ENCODE data around the gene FCRLB. TPM values are rescaled to one million over a fixed set of nuclear protein-coding genes. Genes with fewer than 3 reads are reported as not detected.

The FCRLB gene
- polyA plus RNA-seq, 1 experiment: 2.6 TPM

- Histone ChIP-seq H3K4me3 (ENCODE audit: low read depth, low read length) (no peak overlapping the region), H3K36me3 (ENCODE audit: control insufficient read depth, insufficient read depth, low read length) (no peaks in the 10 kb centered on the region), H3K27me3 (ENCODE audit: control insufficient read depth, insufficient read depth, low read length) (no peaks in the 10 kb centered on the region)
- CTCF ChIA-PET: interaction anchor here (3.0 kb wide), 1 partner anchor 9 kb away, joined by 16 read pairs; no protein-coding TSS in a partner anchor
- TF ChIP-seq CTCF (IDR thresholded peaks at IDR 0.05; ENCODE audit: insufficient read depth, low read depth, low read length): no peak
- DNase-seq (ENCODE audit: low read depth): no peak
- POLR2A ChIA-PET: no interaction called here
Observed at GRCh38 chr1:161747801-161748200, 26.5 kb downstream of the FCRLB start.

- Histone ChIP-seq H3K4me3 (ENCODE audit: low read depth, low read length) (peak within 1 kb of the TSS; percentile 97), H3K27me3 (ENCODE audit: control insufficient read depth, insufficient read depth, low read length) (no peaks in the 10 kb centered on the region), H3K36me3 (ENCODE audit: control insufficient read depth, insufficient read depth, low read length) (peaks cover 4% of the 10 kb centered on the region)
- TF ChIP-seq CTCF (IDR thresholded peaks at IDR 0.05; ENCODE audit: insufficient read depth, low read depth, low read length): peak; percentile 33
- POLR2A ChIA-PET: interaction anchor here (0.6 kb wide), 1 partner anchor 9 kb away, joined by 3 read pairs; no protein-coding TSS in a partner anchor
- CTCF ChIA-PET: interaction anchor here (0.6 to 3.0 kb wide), 5 partner anchors 8 to 274 kb away, joined by 3 to 16 read pairs (median 4); partner anchors contain the start of gene OLFML2B
- peak; percentile 70 for DNase-seq (ENCODE audit: low read depth)
Observed at GRCh38 chr1:161749509-161750407, 28.4 kb downstream of the FCRLB start, which contains the start of gene DUSP12. TSS of gene DUSP12 (plus strand) at chr1:161749786. CDS start at chr1:161749802, 16 bp downstream.

- Histone ChIP-seq H3K36me3 (ENCODE audit: control insufficient read depth, insufficient read depth, low read length) (no peaks in the 10 kb centered on the region), H3K27me3 (ENCODE audit: control insufficient read depth, insufficient read depth, low read length) (no peaks in the 10 kb centered on the region), H3K4me3 (ENCODE audit: low read depth, low read length) (no peak overlapping the region)
- POLR2A ChIA-PET: no interaction called here
- CTCF ChIA-PET: interaction anchor here (0.8 to 2.0 kb wide), 3 partner anchors 14 to 272 kb away, joined by 3 to 5 read pairs (median 3); partner anchors contain the start of gene DUSP12
- DNase-seq (ENCODE audit: low read depth): no peak
- TF ChIP-seq CTCF (IDR thresholded peaks at IDR 0.05; ENCODE audit: insufficient read depth, low read depth, low read length): peak; percentile 58
Observed at GRCh38 chr1:161763522-161764098, 42.3 kb downstream of the FCRLB start.

GRCh38 chr1:161766102-161766981 is 45.0 kb downstream of the FCRLB start, which contains the start of gene ATF6:
TSS of gene ATF6 (plus strand) at chr1:161766320. CDS start at chr1:161766361, 41 bp downstream.
- Histone ChIP-seq H3K36me3 (ENCODE audit: control insufficient read depth, insufficient read depth, low read length) (no peaks in the 10 kb centered on the region), H3K27me3 (ENCODE audit: control insufficient read depth, insufficient read depth, low read length) (no peaks in the 10 kb centered on the region), H3K4me3 (ENCODE audit: low read depth, low read length) (peak within 1 kb of the TSS; percentile 94)
- peak; percentile 67 for DNase-seq (ENCODE audit: low read depth)
- ChIA-PET CTCF (interaction anchor here (0.8 to 1.6 kb wide), 3 partner anchors 16 to 270 kb away, joined by 3 to 6 read pairs (median 4); no protein-coding TSS in a partner anchor), POLR2A (no interaction called here)
- TF ChIP-seq CTCF (IDR thresholded peaks at IDR 0.05; ENCODE audit: insufficient read depth, low read depth, low read length): no peak

Measured in BJ (cell line).